Stomach (tissue), 9 donors: ENCODE results near the gene LIMS4. TPM values are rescaled to one million over a fixed set of nuclear protein-coding genes. Genes with fewer than 3 reads are reported as not detected.
"Not testable (repeated sequence)": the region's sequence is repeated elsewhere in the genome, so short reads cannot be mapped to it uniquely, and the experiment has no call there.

Experiments
- DNase-seq, 2 donors: peaks; one replicate each; pipeline versions ENCODE4 v3.0.0 to v3.0.0-alpha.2; 2013 to 2019
- H3K27ac ChIP-seq, 5 donors: fragments of 200-600 bp in 4 of 5; sonication (generic) in 4 of 5; one replicate each; pipeline ENCODE4 v1.5.1; 2013 to 2019; ENCODE audit warnings: mild to moderate bottlenecking in 1 of 5, moderate library complexity in 1 of 5
- H3K27me3 ChIP-seq, 3 donors: fragments of 200-600 bp; sonication (generic); one replicate each; pipeline ENCODE4 v1.5.1; 2017 to 2019; ENCODE audit warnings: mixed run types in 1 of 3
- H3K36me3 ChIP-seq, 4 donors: fragments of 200-600 bp; sonication (generic); 1 replicate in 3 of 4; 2 replicates in 1 of 4; pipeline ENCODE4 v1.5.1; 2016 to 2019
- H3K4me1 ChIP-seq, 4 donors: fragments of 200-600 bp; sonication (generic); one replicate each; pipeline ENCODE4 v1.5.1; 2016 to 2019
- H3K4me3 ChIP-seq, 4 donors: fragments of 200-600 bp; sonication (generic) in 3 of 4; one replicate each; pipeline ENCODE4 v1.5.1; 2016 to 2019; ENCODE audit warnings: mild to moderate bottlenecking in 1 of 4
- H3K9me3 ChIP-seq, 4 donors: fragments of 200-600 bp; sonication (generic); one replicate each; pipeline ENCODE4 v1.5.1; 2016 to 2019
- WGBS, 5 donors: extraction: QIAGEN DNeasy Blood & Tissue Kit in 3 of 5; methylation state at CpG; one replicate each; pipeline versions ENCODE4 v1.1.5 to v1.1.7; 2013 to 2018; 5-methylcytosine and 5-hydroxymethylcytosine counted together
- intact Hi-C: fragments of 100-400 bp; cut with DNase I; formaldehyde crosslinking; loops from one replicate; pipeline ENCODE4 v1.15.1; 2023; ENCODE audit warnings: low total_unique reads
- polyA plus RNA-seq, 3 donors: library from polyadenylated mRNA; stranded (reverse); fragments of 200-250 nt; gene quantifications; one replicate each; pipeline ENCODE4 v1.2.3, GENCODE V29; 2013
- total RNA-seq, 5 donors: library from RNA; depleted of rRNA; stranded (reverse); fragments of >200 nt; gene quantifications; one replicate each; pipeline versions ENCODE4 v1.1.0 to v1.2.3, GENCODE V29; 2014 to 2016
- donor health status: healthy with polysubstance abuse.
- donor health status: Bipolar disorder and iron deficiency.
- donor health status: healthy.

The LIMS4 gene
- total and polyA plus RNA-seq, 8 donors, result 0.28 to 12.5 (median 2.9) TPM; not detected in 4

- no CpG with 5 or more reads among the region's 4 CpGs for WGBS, 5 donors
- H3K9me3 ChIP-seq, H3K4me3 ChIP-seq, H3K27ac ChIP-seq, H3K27me3 ChIP-seq, DNase-seq, H3K36me3 ChIP-seq, intact Hi-C loops, H3K4me1 ChIP-seq: not testable (repeated sequence)
These were observed 2.3 kb upstream of the LIMS4 start for GRCh38 chr2:110474898-110475297.

- H3K27me3 ChIP-seq, H3K27ac ChIP-seq, DNase-seq, H3K4me3 ChIP-seq, H3K4me1 ChIP-seq, intact Hi-C loops, H3K9me3 ChIP-seq, H3K36me3 ChIP-seq: not testable (repeated sequence)
- WGBS, 5 donors, result no CpG with 5 or more reads among the region's 3 CpGs
These were observed 393 bp upstream of the LIMS4 start for GRCh38 chr2:110473059-110473358.

- H3K4me3 ChIP-seq, intact Hi-C loops, H3K27me3 ChIP-seq, H3K9me3 ChIP-seq, H3K27ac ChIP-seq, H3K36me3 ChIP-seq, DNase-seq, H3K4me1 ChIP-seq: not testable (repeated sequence)
- no CpG with 5 or more reads among the region's 7 CpGs for WGBS, 5 donors
These were observed 3.7 kb downstream of the LIMS4 start for GRCh38 chr2:110468921-110469320.

GRCh38 chr2:110465312-110465711 is 7.3 kb downstream of the LIMS4 start:
- H3K36me3 ChIP-seq, H3K27ac ChIP-seq, DNase-seq, H3K4me1 ChIP-seq, H3K9me3 ChIP-seq, intact Hi-C loops, H3K4me3 ChIP-seq, H3K27me3 ChIP-seq: not testable (repeated sequence)
- no CpG with 5 or more reads among the region's 8 CpGs for WGBS, 5 donors

- H3K4me1 ChIP-seq, H3K27ac ChIP-seq, H3K36me3 ChIP-seq, H3K27me3 ChIP-seq, H3K4me3 ChIP-seq, DNase-seq, intact Hi-C loops, H3K9me3 ChIP-seq: not testable (repeated sequence)
- no CpG with 5 or more reads among the region's 2 CpGs for WGBS, 5 donors
These were observed 10.2 kb downstream of the LIMS4 start for GRCh38 chr2:110462458-110462857.

- DNase-seq, H3K4me3 ChIP-seq, H3K27me3 ChIP-seq, H3K36me3 ChIP-seq, H3K4me1 ChIP-seq, H3K27ac ChIP-seq, H3K9me3 ChIP-seq, intact Hi-C loops: not testable (repeated sequence)
These were observed 12.3 kb downstream of the LIMS4 start for GRCh38 chr2:110460318-110460717.

GRCh38 chr2:110457214-110457590 is 15.4 kb downstream of the LIMS4 start:
- 44 to 60% methylated on average over 1 of the region's 2 CpGs; no CpG with 5 or more reads in 3 of the 5 donors for WGBS, 5 donors
- H3K27ac ChIP-seq, H3K4me3 ChIP-seq, H3K36me3 ChIP-seq, intact Hi-C loops, H3K9me3 ChIP-seq, DNase-seq, H3K27me3 ChIP-seq, H3K4me1 ChIP-seq: not testable (repeated sequence)

GRCh38 chr2:110456291-110457213 is 16.1 kb downstream of the LIMS4 start:
- H3K27me3 ChIP-seq, DNase-seq, H3K36me3 ChIP-seq, H3K9me3 ChIP-seq, H3K4me3 ChIP-seq, H3K27ac ChIP-seq, H3K4me1 ChIP-seq, intact Hi-C loops: not testable (repeated sequence)
- WGBS, 5 donors, result 71 to 100% (median 100%) methylated on average over 1 of the region's 16 CpGs

GRCh38 chr2:110455080-110455670 is 17.4 kb downstream of the LIMS4 start:
- no CpG with 5 or more reads among the region's 6 CpGs for WGBS, 5 donors
- DNase-seq, intact Hi-C loops: not testable (repeated sequence)

GRCh38 chr2:110450951-110451350 is 21.7 kb downstream of the LIMS4 start:
- H3K27me3 ChIP-seq, H3K4me3 ChIP-seq, H3K9me3 ChIP-seq, H3K27ac ChIP-seq, intact Hi-C loops, H3K36me3 ChIP-seq, DNase-seq, H3K4me1 ChIP-seq: not testable (repeated sequence)
- whole genome bisulfite sequencing, 5 donors, result no CpG with 5 or more reads among the region's 2 CpGs

More at GRCh38 chr2:110455080-110455670, 17.4 kb downstream of the LIMS4 start:
- not testable (repeated sequence) for H3K9me3 ChIP-seq, H3K27ac ChIP-seq, H3K4me3 ChIP-seq, H3K4me1 ChIP-seq, H3K27me3 ChIP-seq, H3K36me3 ChIP-seq

GRCh38 chr2:110449127-110449947 is 23.3 kb downstream of the LIMS4 start:
- H3K27me3 ChIP-seq, H3K9me3 ChIP-seq, intact Hi-C loops, H3K4me3 ChIP-seq, H3K4me1 ChIP-seq, H3K36me3 ChIP-seq, DNase-seq, H3K27ac ChIP-seq: not testable (repeated sequence)
- WGBS, 5 donors, result no CpG with 5 or more reads among the region's 7 CpGs

- WGBS, 5 donors, result no CpG with 5 or more reads among the region's 2 CpGs
- H3K9me3 ChIP-seq, intact Hi-C loops, H3K36me3 ChIP-seq, DNase-seq, H3K27me3 ChIP-seq, H3K4me3 ChIP-seq, H3K4me1 ChIP-seq, H3K27ac ChIP-seq: not testable (repeated sequence)
These were observed 26.0 kb downstream of the LIMS4 start for GRCh38 chr2:110446644-110447043.
